Measurements from ENCODE around the gene NUBP2.

NUBP2 gene

GRCh38 chr16:1746693-1747195 is 36.0 kb upstream of the NUBP2 start:
- Mint-ChIP-seq H3K4me3 (no peak overlapping the region), H3K27me3 (no peaks in the 10 kb centered on the region), H3K27ac (ENCODE audit: low read depth) (no peak overlapping the region), H3K9me3 (no peaks in the 10 kb centered on the region), H3K4me1 (no peaks in the 10 kb centered on the region), H3K36me3 (ENCODE audit: insufficient read depth) (peaks cover 35% of the 10 kb centered on the region)
- no peak for DNase-seq (ENCODE audit: low spot score in 2 of 2)
- ATAC-seq (replicated peaks; ENCODE audit: extremely low read depth, poor library complexity, severe bottlenecking) = no peak

DNA sequence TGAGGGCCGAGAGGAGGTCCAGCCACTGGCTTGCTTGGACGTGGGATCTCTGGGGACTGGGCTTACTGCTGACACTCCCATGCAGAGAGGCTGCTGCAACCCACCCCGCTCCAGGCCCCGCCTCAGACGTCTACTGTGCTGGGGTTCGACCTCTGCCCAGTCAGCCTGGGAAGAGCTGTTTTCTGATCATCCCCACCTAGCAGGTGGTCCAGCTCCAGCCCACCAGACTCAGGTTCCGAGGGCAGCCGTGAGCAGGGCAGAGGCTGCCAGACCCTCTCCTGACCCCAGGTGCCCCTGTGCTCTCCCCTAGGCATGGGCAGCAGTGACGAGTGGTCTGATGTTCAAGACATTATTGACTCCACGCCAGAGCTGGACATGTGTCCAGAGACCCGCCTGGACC is 34.8 kb upstream of the NUBP2 start:
- Mint-ChIP-seq H3K4me1 (no peaks in the 10 kb centered on the region), H3K4me3 (no peak overlapping the region), H3K36me3 (ENCODE audit: insufficient read depth) (peaks cover 36% of the 10 kb centered on the region), H3K27me3 (no peaks in the 10 kb centered on the region), H3K27ac (ENCODE audit: low read depth) (no peak overlapping the region), H3K9me3 (no peaks in the 10 kb centered on the region)
- DNase-seq (ENCODE audit: low spot score in 2 of 2) (no peak), ATAC-seq (replicated peaks; ENCODE audit: extremely low read depth, poor library complexity, severe bottlenecking) (no peak)

DNA sequence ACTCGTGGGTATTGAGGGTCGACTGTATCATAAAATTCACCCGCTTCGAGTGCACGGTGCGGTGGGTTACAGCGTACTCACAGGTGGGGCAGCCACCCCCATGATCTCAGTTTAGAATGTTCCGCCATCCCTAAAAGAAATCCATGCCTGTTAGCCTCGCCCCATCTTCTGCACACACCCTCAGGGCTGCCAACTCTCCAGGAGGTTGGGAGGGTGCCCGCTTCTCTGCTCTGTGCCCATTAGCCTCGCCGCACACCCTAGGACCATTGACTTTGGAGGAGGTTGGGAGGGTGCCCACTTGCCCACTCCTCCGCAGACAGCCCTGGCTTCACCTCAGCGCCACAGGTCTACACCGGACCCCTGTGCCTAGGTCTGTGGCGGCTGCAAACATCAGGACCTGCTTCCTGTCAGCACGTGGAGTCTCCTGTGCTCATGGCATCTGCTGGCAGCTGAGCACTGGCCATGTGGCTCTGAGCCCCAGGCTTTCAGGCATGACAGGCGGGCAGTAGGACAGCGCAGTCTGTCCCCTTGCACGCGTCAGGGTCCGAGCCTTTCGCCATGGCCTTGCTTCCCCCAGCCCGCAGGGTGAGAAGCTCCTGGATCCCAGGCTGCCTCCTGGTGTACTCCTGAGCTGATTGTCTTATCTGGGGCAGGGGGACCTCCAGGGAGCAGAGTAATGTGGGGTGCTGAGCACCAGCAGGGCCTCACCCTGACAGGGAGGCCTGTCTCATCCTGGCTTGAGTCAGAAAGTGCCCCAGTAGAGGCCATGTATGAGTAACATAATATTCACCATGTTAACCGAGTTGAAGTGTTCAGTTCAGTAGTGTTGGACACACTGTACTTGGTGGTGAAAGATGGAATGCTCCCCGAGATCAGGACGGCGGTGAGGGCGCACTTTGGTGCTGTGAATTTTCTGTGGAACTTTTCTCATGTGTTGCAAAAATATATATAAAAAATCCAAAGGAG is 33.3 kb upstream of the NUBP2 start:
- no peak overlapping the region for H3K4me3 Mint-ChIP-seq
- DNase-seq (ENCODE audit: low spot score in 2 of 2) (no peak), ATAC-seq (replicated peaks; ENCODE audit: extremely low read depth, poor library complexity, severe bottlenecking) (no peak)
- H3K9me3 Mint-ChIP-seq = no peaks in the 10 kb centered on the region
- no peaks in the 10 kb centered on the region for H3K4me1 Mint-ChIP-seq
- H3K36me3 Mint-ChIP-seq (ENCODE audit: insufficient read depth) = peaks cover 34% of the 10 kb centered on the region
- H3K27me3 Mint-ChIP-seq = no peaks in the 10 kb centered on the region
- H3K27ac Mint-ChIP-seq (ENCODE audit: low read depth) = no peak overlapping the region

DNA sequence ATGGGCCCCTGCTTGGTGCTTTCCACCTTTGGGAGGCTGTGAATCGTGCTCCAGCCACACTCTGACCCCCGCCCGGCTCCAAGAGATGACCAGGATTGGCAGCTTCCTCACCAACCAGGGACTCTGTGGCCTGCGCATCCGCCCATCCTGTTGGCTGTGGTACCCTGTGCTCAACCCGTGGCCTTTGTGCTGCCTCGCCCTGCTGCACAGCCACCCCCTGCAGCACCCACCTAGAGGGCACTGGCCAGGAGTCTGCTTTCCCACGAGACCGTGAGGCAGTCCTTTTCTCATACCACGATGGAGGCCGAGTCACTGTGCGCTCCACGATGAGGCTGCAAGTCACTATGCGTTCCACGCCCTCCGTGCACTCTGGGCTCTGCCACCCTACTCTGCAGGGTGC is 30.8 kb upstream of the NUBP2 start:
- Mint-ChIP-seq H3K4me1 (no peaks in the 10 kb centered on the region), H3K4me3 (no peak overlapping the region), H3K9me3 (no peaks in the 10 kb centered on the region), H3K27me3 (no peaks in the 10 kb centered on the region), H3K36me3 (ENCODE audit: insufficient read depth) (peaks cover 37% of the 10 kb centered on the region), H3K27ac (ENCODE audit: low read depth) (no peak overlapping the region)
- no peak for ATAC-seq (replicated peaks; ENCODE audit: extremely low read depth, poor library complexity, severe bottlenecking)
- DNase-seq (ENCODE audit: low spot score in 2 of 2) = no peak

DNA sequence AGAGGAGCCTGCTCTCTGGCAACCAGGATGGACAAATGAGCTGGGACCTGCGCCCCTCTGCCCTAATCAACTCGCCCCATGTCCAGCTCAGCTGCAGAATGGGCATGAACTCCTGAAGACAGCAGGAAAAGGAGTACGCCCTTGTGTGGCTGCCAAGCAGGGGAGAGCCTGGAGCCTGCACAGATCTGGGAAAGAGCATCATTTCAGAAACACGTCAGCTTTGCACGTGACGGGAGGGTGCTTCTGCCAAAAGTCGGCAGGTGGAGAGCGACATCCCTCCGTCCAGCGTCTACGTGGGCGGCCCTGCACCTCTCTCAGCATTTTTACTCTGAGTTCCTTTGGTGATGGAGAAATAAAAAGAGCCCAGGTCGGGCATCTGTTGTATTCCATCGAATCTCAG is 29.9 kb upstream of the NUBP2 start:
- H3K4me3 Mint-ChIP-seq = no peak overlapping the region
- no peaks in the 10 kb centered on the region for H3K27me3 Mint-ChIP-seq
- no peak for ATAC-seq (replicated peaks; ENCODE audit: extremely low read depth, poor library complexity, severe bottlenecking)
- H3K27ac Mint-ChIP-seq (ENCODE audit: low read depth) = no peak overlapping the region
- peaks cover 7% of the 10 kb centered on the region for H3K4me1 Mint-ChIP-seq
- no peaks in the 10 kb centered on the region for H3K9me3 Mint-ChIP-seq
- DNase-seq (ENCODE audit: low spot score in 2 of 2) = no peak
- H3K36me3 Mint-ChIP-seq (ENCODE audit: insufficient read depth) = peaks cover 35% of the 10 kb centered on the region

DNA sequence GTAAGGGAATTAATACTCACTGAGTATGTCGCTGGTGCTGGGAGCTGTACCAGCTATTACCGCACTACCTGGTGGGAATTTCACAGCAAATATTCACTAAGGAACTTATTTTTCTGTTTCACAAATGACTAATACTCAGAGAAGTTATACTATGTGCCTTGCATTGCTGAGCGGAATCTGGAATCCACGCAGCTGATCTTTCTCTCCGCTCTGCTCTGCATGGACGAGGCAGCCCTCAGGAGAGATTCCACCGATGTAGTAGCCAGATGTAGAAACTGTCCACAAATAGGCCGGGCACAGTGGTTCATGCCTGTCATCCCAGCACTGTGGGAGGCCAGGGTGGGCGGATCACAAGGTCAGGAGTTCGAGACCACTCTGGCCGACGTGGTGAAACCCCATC is 28.6 kb upstream of the NUBP2 start:
- Mint-ChIP-seq H3K4me1 (peaks cover 8% of the 10 kb centered on the region), H3K27me3 (no peaks in the 10 kb centered on the region), H3K4me3 (no peak overlapping the region), H3K36me3 (ENCODE audit: insufficient read depth) (peaks cover 34% of the 10 kb centered on the region), H3K27ac (ENCODE audit: low read depth) (no peak overlapping the region), H3K9me3 (no peaks in the 10 kb centered on the region)
- DNase-seq (ENCODE audit: low spot score in 2 of 2) (no peak), ATAC-seq (replicated peaks; ENCODE audit: extremely low read depth, poor library complexity, severe bottlenecking) (no peak)

- Mint-ChIP-seq H3K9me3 (no peaks in the 10 kb centered on the region), H3K27ac (ENCODE audit: low read depth) (peak overlapping the region; percentile 53), H3K4me3 (no peak overlapping the region), H3K36me3 (ENCODE audit: insufficient read depth) (peaks cover 24% of the 10 kb centered on the region), H3K4me1 (peaks cover 8% of the 10 kb centered on the region), H3K27me3 (no peaks in the 10 kb centered on the region)
- no peak for DNase-seq (ENCODE audit: low spot score in 2 of 2)
- ATAC-seq (replicated peaks; ENCODE audit: extremely low read depth, poor library complexity, severe bottlenecking) = no peak
These were observed 24.9 kb upstream of the NUBP2 start for GRCh38 chr16:1757714-1758461.

GRCh38 chr16:1758923-1759322 is 23.8 kb upstream of the NUBP2 start:
- DNase-seq (ENCODE audit: low spot score in 2 of 2) = no peak
- H3K4me1 Mint-ChIP-seq = peaks cover 8% of the 10 kb centered on the region

DNA sequence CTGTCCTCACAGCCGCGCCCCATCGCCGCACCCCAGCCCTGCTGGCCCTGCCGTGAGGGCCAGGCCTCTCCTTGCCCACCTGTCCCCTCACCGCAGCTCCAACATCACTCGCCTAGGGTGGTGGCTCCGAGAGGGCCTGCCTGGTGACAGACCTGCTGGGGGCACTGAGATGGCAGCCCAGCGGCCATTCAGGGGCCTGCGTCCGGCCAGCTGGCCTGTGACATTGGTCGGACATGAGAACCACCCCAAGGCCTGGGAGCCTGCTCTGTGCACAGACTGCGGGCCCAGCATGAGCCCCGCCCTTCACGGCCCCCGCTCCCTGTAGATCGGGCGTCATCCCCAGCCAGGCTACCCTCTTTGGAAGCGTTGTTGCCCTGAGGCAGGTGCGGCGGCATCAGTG is 23.2 kb upstream of the NUBP2 start:
- no peak for ATAC-seq (replicated peaks; ENCODE audit: extremely low read depth, poor library complexity, severe bottlenecking)
- Mint-ChIP-seq H3K4me3 (no peak overlapping the region), H3K27me3 (no peaks in the 10 kb centered on the region)

More at GRCh38 chr16:1758923-1759322, 23.8 kb upstream of the NUBP2 start:
- Mint-ChIP-seq H3K27me3 (no peaks in the 10 kb centered on the region), H3K9me3 (no peaks in the 10 kb centered on the region), H3K4me3 (no peak overlapping the region), H3K36me3 (ENCODE audit: insufficient read depth) (peaks cover 24% of the 10 kb centered on the region), H3K27ac (ENCODE audit: low read depth) (no peak overlapping the region)
- no peak for ATAC-seq (replicated peaks; ENCODE audit: extremely low read depth, poor library complexity, severe bottlenecking)

DNA sequence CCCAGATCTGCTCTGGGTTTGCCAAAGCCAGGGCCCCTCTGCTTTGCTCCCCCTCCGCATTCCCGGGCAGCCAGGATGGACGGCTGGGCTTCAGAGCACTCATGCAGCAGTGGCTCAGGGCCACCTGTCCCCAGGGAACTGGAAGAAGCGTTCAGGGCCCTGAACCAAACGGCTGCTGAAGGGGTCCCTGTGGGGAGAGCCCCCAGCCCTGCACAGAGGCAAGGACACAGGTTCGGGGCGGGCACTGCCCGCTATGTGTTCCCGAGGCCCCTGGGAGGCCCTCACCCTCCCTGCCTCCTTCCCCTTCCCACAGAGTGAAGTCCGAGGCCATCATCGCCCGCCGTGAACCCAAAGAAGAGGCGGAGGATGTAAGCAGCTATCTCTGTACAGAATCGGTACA is 21.8 kb upstream of the NUBP2 start:
- ATAC-seq (replicated peaks; ENCODE audit: extremely low read depth, poor library complexity, severe bottlenecking) = no peak
- Mint-ChIP-seq H3K9me3 (no peaks in the 10 kb centered on the region), H3K27ac (ENCODE audit: low read depth) (no peak overlapping the region), H3K4me1 (peaks cover 8% of the 10 kb centered on the region), H3K36me3 (ENCODE audit: insufficient read depth) (peaks cover 21% of the 10 kb centered on the region), H3K27me3 (no peaks in the 10 kb centered on the region), H3K4me3 (no peak overlapping the region)
- DNase-seq (ENCODE audit: low spot score in 2 of 2) = no peak

More for the DNA sequence above, 23.2 kb upstream of the NUBP2 start:
- Mint-ChIP-seq H3K36me3 (ENCODE audit: insufficient read depth) (peaks cover 26% of the 10 kb centered on the region), H3K27ac (ENCODE audit: low read depth) (no peak overlapping the region), H3K4me1 (peaks cover 8% of the 10 kb centered on the region), H3K9me3 (no peaks in the 10 kb centered on the region)
- no peak for DNase-seq (ENCODE audit: low spot score in 2 of 2)

GRCh38 chr16:1761751-1762150 is 21.0 kb upstream of the NUBP2 start:
- peaks cover 22% of the 10 kb centered on the region for H3K36me3 Mint-ChIP-seq (ENCODE audit: insufficient read depth)
- H3K27me3 Mint-ChIP-seq = no peaks in the 10 kb centered on the region
- ATAC-seq (replicated peaks; ENCODE audit: extremely low read depth, poor library complexity, severe bottlenecking) (no peak), DNase-seq (ENCODE audit: low spot score in 2 of 2) (no peak)
- H3K4me3 Mint-ChIP-seq = no peak overlapping the region
- H3K27ac Mint-ChIP-seq (ENCODE audit: low read depth) = no peak overlapping the region
- H3K9me3 Mint-ChIP-seq = no peaks in the 10 kb centered on the region
- peaks cover 8% of the 10 kb centered on the region for H3K4me1 Mint-ChIP-seq

- H3K36me3 Mint-ChIP-seq (ENCODE audit: insufficient read depth) = peaks cover 21% of the 10 kb centered on the region
- H3K27ac Mint-ChIP-seq (ENCODE audit: low read depth) = no peak overlapping the region
- peaks cover 6% of the 10 kb centered on the region for H3K4me1 Mint-ChIP-seq
- no peak for ATAC-seq (replicated peaks; ENCODE audit: extremely low read depth, poor library complexity, severe bottlenecking)
- DNase-seq (ENCODE audit: low spot score in 2 of 2) = no peak
- H3K4me3 Mint-ChIP-seq = no peak overlapping the region
- H3K27me3 Mint-ChIP-seq = no peaks in the 10 kb centered on the region
- no peaks in the 10 kb centered on the region for H3K9me3 Mint-ChIP-seq
These were observed 20.4 kb upstream of the NUBP2 start for GRCh38 chr16:1762196-1762878.
